ENCODE results near the gene TBC1D22A.

DNA sequence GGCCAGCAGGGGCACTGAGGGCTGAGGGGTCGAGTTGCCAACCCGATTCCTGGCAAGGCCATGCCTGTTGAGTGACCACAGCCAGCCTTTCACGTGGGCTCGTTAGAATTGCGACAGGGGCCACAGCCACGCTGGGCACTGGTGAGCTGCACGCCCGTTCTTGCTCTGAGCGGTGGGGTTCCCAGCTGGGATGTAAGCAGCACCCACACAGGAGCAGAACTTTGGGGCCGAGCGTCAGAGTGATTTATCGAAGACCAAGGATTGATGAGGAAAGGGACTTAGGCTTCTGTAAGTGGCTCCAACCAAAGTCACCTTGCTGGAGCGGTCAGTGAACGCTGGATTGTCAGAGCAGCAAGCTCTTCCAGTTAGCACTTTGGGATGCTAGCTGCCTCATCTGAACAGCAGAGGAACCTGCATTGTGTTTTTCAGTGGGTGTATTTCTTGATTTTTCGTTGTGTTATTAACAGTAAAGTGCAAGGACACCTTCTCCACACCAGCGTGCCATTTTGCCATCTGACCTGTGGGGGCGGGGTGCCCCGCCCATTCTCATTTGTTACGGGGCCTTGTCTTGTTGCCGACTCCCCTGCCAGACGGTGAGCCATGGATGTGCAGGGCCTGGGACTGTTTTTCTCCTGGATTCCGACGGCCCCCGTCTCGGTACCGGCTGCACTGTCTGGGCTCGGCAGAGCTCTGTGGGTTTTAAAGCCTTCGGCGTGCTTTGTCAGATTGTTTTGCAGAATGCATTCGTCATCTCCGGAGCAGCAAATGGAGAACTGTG, 202.5 kb downstream of the TBC1D22A start:
- TF ChIP-seq CTCF (IDR thresholded peaks at IDR 0.05) (no peak), POLR2A (IDR thresholded peaks at IDR 0.05) (no peak)

Data from right lobe of liver (tissue), 4 donors.